ENCODE data around the gene MYO10. TPM values are rescaled to one million over a fixed set of nuclear protein-coding genes. Genes with fewer than 3 reads are reported as not detected.

Gene MYO10
- total and polyA plus RNA-seq, 2 experiments from 2014 or later, result 33.7 to 52.4 TPM

- Histone ChIP-seq H3K4me3 (no peak overlapping the region), H3K36me3 (replicated peaks; ENCODE audit: insufficient read depth, low read depth) (no peaks in the 10 kb centered on the region), H3K27ac (no peak overlapping the region), H3K9me3 (ENCODE audit: low read depth) (no peaks in the 10 kb centered on the region), H3K27me3 (no peaks in the 10 kb centered on the region), H4K20me1 (ENCODE audit: insufficient read depth, poor library complexity, severe bottlenecking) (no peaks in the 10 kb centered on the region), H3K4me1 (ENCODE audit: insufficient read depth) (no peaks in the 10 kb centered on the region), H3K79me2 (peaks cover 20% of the 10 kb centered on the region), H3K9me2 (replicated peaks; ENCODE audit: insufficient read depth) (no peaks in the 10 kb centered on the region), H3K4me2 (no peak overlapping the region), H2AFZ (no peak overlapping the region)
- 80% methylated on average over 2 of the region's 2 CpGs for WGBS (ENCODE audit: low lambda C conversion rate, missing lambda C conversion rate)
- no peak for DNase-seq (ENCODE audit: low spot score)
- TF ChIP-seq EZH2 (IDR thresholded peaks at IDR 0.05; ENCODE audit: borderline replicate concordance), result no peak
- no peak for TF ChIP-seq CTCF (IDR thresholded peaks at IDR 0.05; ENCODE audit: poor library complexity)
- TF ChIP-seq EZH2phosphoT487 (IDR thresholded peaks at IDR 0.05; ENCODE audit: low read depth, severe bottlenecking, unreplicated experiment), result no peak
Observed at GRCh38 chr5:16693879-16694278, 242.2 kb downstream of the MYO10 start.

GRCh38 chr5:16691731-16692130 lies 244.4 kb downstream of the MYO10 start:
- no peak overlapping the region for H3K4me3 ChIP-seq
- no peaks in the 10 kb centered on the region for H3K9me3 ChIP-seq (ENCODE audit: low read depth)
- H4K20me1 ChIP-seq (ENCODE audit: insufficient read depth, poor library complexity, severe bottlenecking), result no peaks in the 10 kb centered on the region
- H3K4me2 ChIP-seq, result no peak overlapping the region
- H3K36me3 ChIP-seq (replicated peaks; ENCODE audit: insufficient read depth, low read depth), result no peaks in the 10 kb centered on the region
- 93% methylated on average over 3 of the region's 3 CpGs for WGBS (ENCODE audit: low lambda C conversion rate, missing lambda C conversion rate)
- TF ChIP-seq CTCF (IDR thresholded peaks at IDR 0.05; ENCODE audit: poor library complexity) (no peak), EZH2 (IDR thresholded peaks at IDR 0.05; ENCODE audit: borderline replicate concordance) (no peak), EZH2phosphoT487 (IDR thresholded peaks at IDR 0.05; ENCODE audit: low read depth, severe bottlenecking, unreplicated experiment) (no peak)
- H3K4me1 ChIP-seq (ENCODE audit: insufficient read depth), result no peaks in the 10 kb centered on the region
- H3K27me3 ChIP-seq, result no peaks in the 10 kb centered on the region
- H3K79me2 ChIP-seq, result peaks cover 8% of the 10 kb centered on the region
- H2AFZ ChIP-seq, result no peak overlapping the region
- no peak overlapping the region for H3K27ac ChIP-seq
- DNase-seq (ENCODE audit: low spot score), result no peak
- H3K9me2 ChIP-seq (replicated peaks; ENCODE audit: insufficient read depth), result no peaks in the 10 kb centered on the region

- H3K4me2 ChIP-seq, result no peak overlapping the region
- peaks cover 3% of the 10 kb centered on the region for H3K79me2 ChIP-seq
- H3K36me3 ChIP-seq (replicated peaks; ENCODE audit: insufficient read depth, low read depth), result no peaks in the 10 kb centered on the region
- TF ChIP-seq CTCF (IDR thresholded peaks at IDR 0.05; ENCODE audit: poor library complexity) (peak; percentile 63), EZH2 (IDR thresholded peaks at IDR 0.05; ENCODE audit: borderline replicate concordance) (no peak)
- H2AFZ ChIP-seq, result no peak overlapping the region
- H4K20me1 ChIP-seq (ENCODE audit: insufficient read depth, poor library complexity, severe bottlenecking), result peaks cover 5% of the 10 kb centered on the region
- no peaks in the 10 kb centered on the region for H3K9me3 ChIP-seq (ENCODE audit: low read depth)
- H3K9me2 ChIP-seq (replicated peaks; ENCODE audit: insufficient read depth), result no peaks in the 10 kb centered on the region
- no peaks in the 10 kb centered on the region for H3K27me3 ChIP-seq
- DNase-seq (ENCODE audit: low spot score), result peak; percentile 67
- H3K27ac ChIP-seq, result no peak overlapping the region
- WGBS (ENCODE audit: low lambda C conversion rate, missing lambda C conversion rate), result 75% methylated on average over 7 of the region's 7 CpGs
- H3K4me3 ChIP-seq, result no peak overlapping the region
- H3K4me1 ChIP-seq (ENCODE audit: insufficient read depth), result no peaks in the 10 kb centered on the region
Observed at GRCh38 chr5:16690243-16690852, 245.7 kb downstream of the MYO10 start.
